HepG2 (cell line): ENCODE data around the gene SYNDIG1. TPM values are rescaled to one million over a fixed set of nuclear protein-coding genes. Genes with fewer than 3 reads are reported as not detected.
A peak's percentile ranks its signal among the peaks of the same experiment; 100 is the strongest.

Source experiments
- ATAC-seq: fragments of 200-7000 bp; cut with Tn5 transposase; 3 replicates; pipeline ENCODE4 v1.9.1; 2020; ENCODE audit warnings: mild to moderate bottlenecking, moderate library complexity
- BruUV-seq: library from RNA; stranded (reverse); fragments of 400-500 nt; replicated peaks from 2 replicates; lab custom pipeline; 2021; lab: Mats Ljungman, UMichigan
- CTCF ChIA-PET: fragments of 300-600 bp; formaldehyde crosslinking; extraction: SDS; loops from one replicate; lab custom pipeline; 2021; ENCODE audit warnings: low total read pairs, inconsistent platforms, low intra/inter-chr PET ratio; lab: Yijun Ruan, JAX
- POLR2A ChIA-PET: fragments of 350-600 bp; sonication (Branson Sonifier 250); formaldehyde crosslinking; loops from one replicate; lab custom pipeline; 2020; ENCODE audit warnings: antibody characterized with exemption, inconsistent platforms; lab: Yijun Ruan, JAX
- DNase-seq: peaks from one replicate; pipeline ENCODE4 v3.0.0-alpha.2; 2015; ENCODE audit warnings: low spot score
- FAIRE-seq: peaks from 3 replicates; lab custom pipeline; 2011; peaks lifted over from hg19 to GRCh38; lab: Jason Lieb, UNC
- H2AFZ ChIP-seq: one replicate; pipeline ENCODE4 v1.6.1; 2011; ENCODE audit warnings: low read length, inconsistent platforms
- H3K27ac ChIP-seq: fragments of 300-600 bp; 3 replicates; pipeline ENCODE4 v1.8.0; 2011; ENCODE audit warnings: mixed run types, mild to moderate bottlenecking, mixed read lengths, low read length, inconsistent platforms; ENCODE audit not compliant: insufficient read depth; ENCODE audit errors: extremely low read length
- H3K27me3 ChIP-seq, 2 experiments: fragments of 200-600 bp in 1 of 2; 2 replicates in 1 of 2; 3 replicates in 1 of 2; pipeline versions ENCODE4 v1.6.0 to v1.8.0; 2011; ENCODE audit warnings: low read length in 2 of 2, mild to moderate bottlenecking in 2 of 2, moderate library complexity in 2 of 2, inconsistent platforms in 1 of 2; ENCODE audit not compliant: insufficient read depth in 2 of 2, control insufficient read depth in 1 of 2
- H3K36me3 ChIP-seq, 2 experiments: fragments of 200-600 bp in 1 of 2; replicated peaks in 1 of 2; 2 replicates in 1 of 2; 3 replicates in 1 of 2; pipeline versions ENCODE4 v1.5.1 to v1.8.0; 2011; ENCODE audit warnings: low read length in 2 of 2, inconsistent platforms in 1 of 2; ENCODE audit not compliant: insufficient read depth in 2 of 2, control insufficient read depth in 1 of 2
- H3K4me1 ChIP-seq: 2 replicates; pipeline ENCODE4 v1.5.1; 2012; ENCODE audit warnings: low read length, inconsistent platforms; ENCODE audit not compliant: insufficient read depth
- H3K4me2 ChIP-seq: 2 replicates; pipeline ENCODE4 v1.6.0; 2011; ENCODE audit warnings: low read depth, low read length, inconsistent platforms
- H3K4me3 ChIP-seq, 3 experiments: fragments of 200-600 bp in 1 of 3; sonication (generic), shearing (Covaris generic) in 1 of 3; replicated peaks in 1 of 3; 2 replicates each; pipeline ENCODE4 v1.5.1; 2011 to 2016; ENCODE audit warnings: low read length in 3 of 3, inconsistent platforms in 2 of 3, low read depth in 2 of 3, mild to moderate bottlenecking in 2 of 3, control low read depth in 1 of 3, mixed read lengths in 1 of 3; ENCODE audit not compliant: insufficient read depth in 1 of 3
- H3K79me2 ChIP-seq: one replicate; pipeline ENCODE4 v1.6.1; 2011; ENCODE audit warnings: low read length, inconsistent platforms; ENCODE audit not compliant: insufficient read depth
- H3K9ac ChIP-seq: 2 replicates; pipeline ENCODE4 v1.6.0; 2011; ENCODE audit warnings: mild to moderate bottlenecking, low read depth, low read length, inconsistent platforms; ENCODE audit not compliant: insufficient read depth
- H3K9me3 ChIP-seq: 2 replicates; pipeline ENCODE4 v1.5.1; 2012; ENCODE audit warnings: mild to moderate bottlenecking, low read length
- H4K20me1 ChIP-seq: 2 replicates; pipeline ENCODE4 v1.6.0; 2011; ENCODE audit warnings: inconsistent platforms, mild to moderate bottlenecking, low read length, moderate library complexity; ENCODE audit not compliant: insufficient read depth
- AKAP8 ChIP-seq: sonication (generic); formaldehyde crosslinking; IDR thresholded peaks from 2 replicates; pipeline ENCODE4 v1.5.1; 2020; ENCODE audit warnings: mild to moderate bottlenecking, missing genetic modification reagents
- FOSL2 ChIP-seq: sonication (generic); formaldehyde crosslinking; IDR thresholded peaks from 2 replicates; pipeline ENCODE4 v1.4.0; 2020; ENCODE audit warnings: missing genetic modification reagents
- FOXK2 ChIP-seq: fragments of 450-650 bp; IDR thresholded peaks from 2 replicates; pipeline ENCODE4 v1.6.1; 2016
- GABPA ChIP-seq, 2 experiments: IDR thresholded peaks; 2 replicates each; pipeline ENCODE4 v1.6.1; 2011 to 2016; ENCODE audit warnings: low read depth in 2 of 2, low read length in 1 of 2, missing biosample characterization in 1 of 2, missing genetic modification characterization in 1 of 2
- GZF1 ChIP-seq: sonication (generic); formaldehyde crosslinking; IDR thresholded peaks from 2 replicates; pipeline ENCODE4 v1.5.1; 2020; ENCODE audit warnings: mild to moderate bottlenecking, missing genetic modification reagents
- HMG20A ChIP-seq: IDR thresholded peaks from 2 replicates; pipeline ENCODE4 v1.6.1; 2016; ENCODE audit warnings: borderline replicate concordance
- KDM1A ChIP-seq: IDR thresholded peaks from 2 replicates; pipeline ENCODE4 v1.6.1; 2016; ENCODE audit warnings: missing compliant biosample characterization
- MAFF ChIP-seq: IDR thresholded peaks from 2 replicates; pipeline ENCODE4 v1.6.1; 2011; ENCODE audit warnings: low read depth, low read length, improper control_type of control experiment
- NBN ChIP-seq: fragments of 450-650 bp; conservative IDR thresholded peaks from 2 replicates; pipeline ENCODE4 v1.6.1; 2017
- PHB2 ChIP-seq: fragments of 450-650 bp; IDR thresholded peaks from 2 replicates; pipeline ENCODE4 v1.6.1; 2018; ENCODE audit not compliant: partially characterized antibody
- PHF8 ChIP-seq: sonication (generic); formaldehyde crosslinking; IDR thresholded peaks from 2 replicates; pipeline ENCODE4 v1.5.0; 2020; ENCODE audit warnings: missing genetic modification reagents
- POGZ ChIP-seq: sonication (generic); formaldehyde crosslinking; IDR thresholded peaks from 2 replicates; pipeline ENCODE4 v1.4.0; 2020; ENCODE audit warnings: mild to moderate bottlenecking, missing genetic modification reagents
- PRMT3 ChIP-seq: sonication (generic); formaldehyde crosslinking; IDR thresholded peaks from 2 replicates; pipeline ENCODE4 v1.8.1; 2022; ENCODE audit warnings: low read depth, mild to moderate bottlenecking, moderate library complexity, missing genetic modification reagents, borderline replicate concordance
- SETDB1 ChIP-seq: sonication (generic); formaldehyde crosslinking; IDR thresholded peaks from 2 replicates; pipeline ENCODE4 v1.5.1; 2020; ENCODE audit warnings: missing genetic modification reagents, mild to moderate bottlenecking, borderline replicate concordance
- SMYD3 ChIP-seq: sonication (generic); formaldehyde crosslinking; IDR thresholded peaks from 2 replicates; pipeline ENCODE4 v1.8.1; 2023; ENCODE audit warnings: mild to moderate bottlenecking, missing genetic modification reagents
- SP4 ChIP-seq: sonication (generic); formaldehyde crosslinking; IDR thresholded peaks from 2 replicates; pipeline ENCODE4 v1.8.1; 2023; ENCODE audit warnings: mild to moderate bottlenecking, missing genetic modification reagents
- SPEN ChIP-seq: sonication (generic); formaldehyde crosslinking; IDR thresholded peaks from 2 replicates; pipeline ENCODE4 v1.5.1; 2020; ENCODE audit warnings: low read depth, mild to moderate bottlenecking, missing genetic modification reagents
- ZNF256 ChIP-seq: sonication (generic); formaldehyde crosslinking; conservative IDR thresholded peaks from 2 replicates; pipeline ENCODE4 v1.4.0; 2020; ENCODE audit warnings: missing genetic modification reagents
- ZNF280D ChIP-seq: sonication (generic); formaldehyde crosslinking; IDR thresholded peaks from 2 replicates; pipeline ENCODE4 v1.5.1; 2020; ENCODE audit warnings: mild to moderate bottlenecking, missing genetic modification reagents
- ZNF382 ChIP-seq: sonication (generic); formaldehyde crosslinking; IDR thresholded peaks from 2 replicates; pipeline ENCODE4 v1.5.0; 2020; ENCODE audit warnings: missing genetic modification reagents, mild to moderate bottlenecking, borderline replicate concordance
- ZSCAN29 ChIP-seq: sonication (generic); formaldehyde crosslinking; conservative IDR thresholded peaks from 2 replicates; pipeline ENCODE4 v1.4.0; 2020; ENCODE audit warnings: mild to moderate bottlenecking, missing genetic modification reagents
- WGBS: methylation state at CpG from one replicate; pipeline ENCODE4 v1.1.6; 2017; ENCODE audit warnings: low lambda C conversion rate; 5-methylcytosine and 5-hydroxymethylcytosine counted together
- in situ Hi-C: cut with HindIII; loops from 2 replicates; pipeline ENCODE4 v1.10.0; 2017; ENCODE audit warnings: low pct_unique_long_range_greater_than_20kb; ENCODE audit not compliant: extremely low pct_ligation_motif_present
- intact Hi-C: fragments of 100-400 bp; cut with micrococcal nuclease; formaldehyde crosslinking; loops from one replicate; pipeline ENCODE4 v1.10.0; 2022; ENCODE audit not compliant: unreplicated experiment
- polyA plus RNA-seq, 8 experiments: library from polyadenylated mRNA; depleted of rRNA in 3 of 8; stranded (reverse) in 7 of 8; unstranded in 1 of 8; fragments of >200 nt; fragmentation: Illumina TruSeq in 4 of 8; extraction: Trizol in 4 of 8; gene quantifications; 2 replicates each; pipeline versions ENCODE4 v1.2.1 to v1.2.3, GENCODE V29; 2011 to 2016; ENCODE audit warnings: low read depth in 4 of 8, missing spikeins in 1 of 8, mixed read lengths in 1 of 8; ENCODE audit not compliant: insufficient read depth in 1 of 8
- total RNA-seq, 5 experiments: library from RNA; depleted of rRNA; stranded (reverse); fragments of >200 nt; fragmentation: Illumina TruSeq; extraction: Trizol; gene quantifications; 2 replicates each; pipeline ENCODE4 v1.2.3, GENCODE V29; 2016; ENCODE audit warnings: low read depth in 1 of 5
- TF ChIP-seq, protein P1 (sequence below): IDR thresholded peaks from 2 replicates; pipeline ENCODE4 v1.6.1; 2016; ENCODE audit warnings: low read depth, control low read depth

Gene SYNDIG1
- total and polyA plus RNA-seq, 2 of the 13 experiments (the other 11 are each of a cell fraction or from before 2014, with no cell fraction given): not detected

DNA sequence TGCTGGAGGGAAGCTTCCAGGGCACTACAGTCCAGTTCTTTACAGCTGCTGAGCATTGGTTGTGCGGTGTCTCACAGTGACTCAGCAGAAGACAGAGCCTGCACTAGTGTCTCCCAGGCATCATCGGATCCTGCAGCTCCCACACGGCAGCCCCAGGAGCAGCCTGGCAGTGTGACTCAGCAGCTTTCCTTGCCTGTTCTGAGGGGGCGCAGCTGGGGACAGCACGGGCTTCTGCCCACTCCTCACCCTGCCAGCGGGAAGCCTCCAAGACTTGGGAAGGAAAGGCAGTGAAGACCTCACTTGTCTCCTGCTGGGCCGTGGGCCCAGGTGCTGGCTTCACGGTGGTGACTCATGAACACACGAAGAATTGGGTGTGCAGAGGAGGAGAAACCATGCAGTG is 165.4 kb downstream of the SYNDIG1 start:
- 24% methylated on average over 9 of the region's 9 CpGs for WGBS
- H3K4me3 ChIP-seq: no peak overlapping the region
- in situ Hi-C loops: loop anchor here (10.0 kb wide), 1 partner anchor 60 kb away; no protein-coding TSS in a partner anchor
- H3K4me2 ChIP-seq: 0 out of 2 replicates have a peak overlapping the region, but pooled peaks have one; percentile 8
- H3K27ac ChIP-seq: no peak overlapping the region
- no peak overlapping the region for H2AFZ ChIP-seq
- FAIRE-seq: no peak
- no peaks in the 10 kb centered on the region for H3K4me1 ChIP-seq
- H3K36me3 ChIP-seq: no peaks in the 10 kb centered on the region
- peak; percentile 83 for ATAC-seq
- peaks cover 0 to 15% of the 10 kb centered on the region in 2 experiments; a peak in 2 of 5 replicates for H3K27me3 ChIP-seq
- no peaks in the 10 kb centered on the region for H3K79me2 ChIP-seq
- no peaks in the 10 kb centered on the region for H3K9me3 ChIP-seq
- H4K20me1 ChIP-seq: no peaks in the 10 kb centered on the region
- BruUV-seq: no TSS peak
- intact Hi-C loops: no loop called here
- CTCF ChIA-PET: no interaction called here
- DNase-seq: peak; percentile 42
- POLR2A ChIA-PET: no interaction called here
- H3K9ac ChIP-seq: no peak overlapping the region
- TF ChIP-seq SMYD3 (CRISPR knock-in tag): no peak
- no peak for TF ChIP-seq ZSCAN29
- no peak for TF ChIP-seq FOXK2
- TF ChIP-seq NBN: no peak
- no peak for TF ChIP-seq GZF1 (CRISPR knock-in tag)
- TF ChIP-seq SPEN: no peak
- no peak for TF ChIP-seq AKAP8 (CRISPR knock-in tag)
- no peak for TF ChIP-seq SP4 (CRISPR knock-in tag)
- TF ChIP-seq PRMT3: no peak
- TF ChIP-seq MAFF: peak; percentile 67
- TF ChIP-seq PHF8 (CRISPR knock-in tag): no peak
- no peak for TF ChIP-seq SETDB1 (CRISPR knock-in tag)
- TF ChIP-seq HMG20A (CRISPR knock-in tag): no peak
- TF ChIP-seq ZNF382 (CRISPR knock-in tag): no peak
- TF ChIP-seq ZNF256 (CRISPR knock-in tag): no peak
- TF ChIP-seq, protein P1, sequence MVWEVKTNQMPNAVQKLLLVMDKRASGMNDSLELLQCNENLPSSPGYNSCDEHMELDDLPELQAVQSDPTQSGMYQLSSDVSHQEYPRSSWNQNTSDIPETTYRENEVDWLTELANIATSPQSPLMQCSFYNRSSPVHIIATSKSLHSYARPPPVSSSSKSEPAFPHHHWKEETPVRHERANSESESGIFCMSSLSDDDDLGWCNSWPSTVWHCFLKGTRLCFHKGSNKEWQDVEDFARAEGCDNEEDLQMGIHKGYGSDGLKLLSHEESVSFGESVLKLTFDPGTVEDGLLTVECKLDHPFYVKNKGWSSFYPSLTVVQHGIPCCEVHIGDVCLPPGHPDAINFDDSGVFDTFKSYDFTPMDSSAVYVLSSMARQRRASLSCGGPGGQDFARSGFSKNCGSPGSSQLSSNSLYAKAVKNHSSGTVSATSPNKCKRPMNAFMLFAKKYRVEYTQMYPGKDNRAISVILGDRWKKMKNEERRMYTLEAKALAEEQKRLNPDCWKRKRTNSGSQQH (CRISPR knock-in tag): no peak
- no peak for TF ChIP-seq PHB2
- TF ChIP-seq GABPA (IDR thresholded peaks at IDR 0.05; ENCODE audit: low read depth, low read length): no peak
- no peak for TF ChIP-seq GABPA (CRISPR knock-in tag; IDR thresholded peaks at IDR 0.05; ENCODE audit: low read depth)
- no peak for TF ChIP-seq POGZ (CRISPR knock-in tag)
- TF ChIP-seq FOSL2 (CRISPR knock-in tag): peak; percentile 48
- no peak for TF ChIP-seq KDM1A (CRISPR knock-in tag)
- no peak for TF ChIP-seq ZNF280D (CRISPR knock-in tag)
